OCI-LY3 (cell line): ENCODE measurements around the gene GPR15LG.

Source experiments
- EZH2phosphoT487 ChIP-seq: fragments of 200-600 bp; shearing (Covaris generic); IDR thresholded peaks from 2 replicates; pipeline ENCODE4 v1.6.1; 2018; ENCODE audit warnings: antibody characterized with exemption, mixed run types, low read depth
- TF ChIP-seq, protein P1 (sequence below): fragments of 200-600, 300-600 bp; sonication (generic); IDR thresholded peaks from 2 replicates; pipeline ENCODE4 v1.5.1; 2014; ENCODE audit warnings: antibody characterized with exemption, low read length, low read depth

- TF ChIP-seq, protein P1, sequence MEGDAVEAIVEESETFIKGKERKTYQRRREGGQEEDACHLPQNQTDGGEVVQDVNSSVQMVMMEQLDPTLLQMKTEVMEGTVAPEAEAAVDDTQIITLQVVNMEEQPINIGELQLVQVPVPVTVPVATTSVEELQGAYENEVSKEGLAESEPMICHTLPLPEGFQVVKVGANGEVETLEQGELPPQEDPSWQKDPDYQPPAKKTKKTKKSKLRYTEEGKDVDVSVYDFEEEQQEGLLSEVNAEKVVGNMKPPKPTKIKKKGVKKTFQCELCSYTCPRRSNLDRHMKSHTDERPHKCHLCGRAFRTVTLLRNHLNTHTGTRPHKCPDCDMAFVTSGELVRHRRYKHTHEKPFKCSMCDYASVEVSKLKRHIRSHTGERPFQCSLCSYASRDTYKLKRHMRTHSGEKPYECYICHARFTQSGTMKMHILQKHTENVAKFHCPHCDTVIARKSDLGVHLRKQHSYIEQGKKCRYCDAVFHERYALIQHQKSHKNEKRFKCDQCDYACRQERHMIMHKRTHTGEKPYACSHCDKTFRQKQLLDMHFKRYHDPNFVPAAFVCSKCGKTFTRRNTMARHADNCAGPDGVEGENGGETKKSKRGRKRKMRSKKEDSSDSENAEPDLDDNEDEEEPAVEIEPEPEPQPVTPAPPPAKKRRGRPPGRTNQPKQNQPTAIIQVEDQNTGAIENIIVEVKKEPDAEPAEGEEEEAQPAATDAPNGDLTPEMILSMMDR: no peak
- TF ChIP-seq EZH2phosphoT487: no peak
These were observed 6.8 kb upstream of the GPR15LG start for GRCh38 chr10:84166620-84167288.
